ENCODE results near the gene HOXB2. TPM values are rescaled to one million over a fixed set of nuclear protein-coding genes. Genes with fewer than 3 reads are reported as not detected.

HOXB2 gene
- total RNA-seq, 1 donor from 2014 or later, result not detected

GRCh38 chr17:48550502-48551213, 5.7 kb upstream of the HOXB2 start:
- H3K9ac ChIP-seq, result no peak overlapping the region
- H3K27me3 ChIP-seq, result peaks cover 100% of the 10 kb centered on the region
- no peak overlapping the region for H3K4me3 Mint-ChIP-seq

DNA sequence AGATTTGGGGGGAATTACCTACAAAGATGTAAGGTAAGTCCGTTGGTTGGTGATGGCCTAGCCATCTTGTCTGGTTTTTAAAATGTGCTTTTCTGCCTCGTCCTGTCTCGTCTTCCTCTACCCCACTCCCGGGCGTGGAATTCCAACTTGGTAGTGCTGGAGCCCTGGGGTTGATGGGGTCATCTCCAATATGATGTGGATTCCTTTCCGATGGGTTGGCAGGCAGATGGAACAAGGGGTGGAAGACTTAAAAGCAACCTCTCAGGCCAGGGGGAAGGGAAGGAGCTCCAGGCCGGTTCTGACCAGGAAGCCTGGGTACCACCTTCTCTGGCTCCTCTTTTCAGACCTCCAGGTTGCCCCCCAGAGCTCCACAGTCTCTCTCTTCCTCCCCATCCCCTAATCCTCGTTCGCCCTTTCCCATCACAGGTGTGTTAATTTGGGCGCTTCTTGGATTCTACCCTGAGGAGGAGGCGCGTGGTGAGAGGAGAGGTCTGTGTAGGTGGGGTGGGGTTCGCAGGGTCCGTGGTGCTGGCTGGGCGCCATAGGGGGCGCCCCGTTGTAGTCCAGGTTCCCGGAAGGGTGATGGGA, 5.1 kb upstream of the HOXB2 start:
- no peaks in the 10 kb centered on the region for H3K36me3 Mint-ChIP-seq
- no peak overlapping the region for H3K4me3 Mint-ChIP-seq
- peaks cover 7% of the 10 kb centered on the region for H3K9me3 Mint-ChIP-seq
- Histone ChIP-seq H3K27ac (no peak overlapping the region), H2AFZ (replicated peaks) (no peak overlapping the region), H3K9me3 (ENCODE audit: low read depth) (no peaks in the 10 kb centered on the region), H3K79me2 (ENCODE audit: low read depth) (no peaks in the 10 kb centered on the region), H3K27me3 (peaks cover 100% of the 10 kb centered on the region), H3K9ac (no peak overlapping the region), H3K36me3 (no peaks in the 10 kb centered on the region), H3K4me1 (no peaks in the 10 kb centered on the region), H4K20me1 (ENCODE audit: low read depth) (peaks cover 98% of the 10 kb centered on the region), H3F3A (ENCODE audit: low read depth) (peaks cover 11% of the 10 kb centered on the region), H3K4me3 (no peak overlapping the region), H3K4me2 (no peak overlapping the region)
- TF ChIP-seq EZH2 (IDR thresholded peaks at IDR 0.05), result no peak
- peak; percentile 44 for TF ChIP-seq CTCF (IDR thresholded peaks at IDR 0.05)
- peaks cover 91% of the 10 kb centered on the region for H3K27me3 Mint-ChIP-seq (ENCODE audit: insufficient read depth, low read depth)
- H3K4me1 Mint-ChIP-seq, result peaks cover 4% of the 10 kb centered on the region
- no peak overlapping the region for H3K27ac Mint-ChIP-seq
- DNase-seq (ENCODE audit: low spot score), result no peak

More at GRCh38 chr17:48550502-48551213, 5.7 kb upstream of the HOXB2 start:
- H3F3A ChIP-seq (ENCODE audit: low read depth), result peaks cover 11% of the 10 kb centered on the region
- no peak overlapping the region for H2AFZ ChIP-seq (replicated peaks)
- peak; percentile 38 for DNase-seq (ENCODE audit: low spot score)
- no peaks in the 10 kb centered on the region for H3K36me3 ChIP-seq
- no peak overlapping the region for H3K4me2 ChIP-seq
- peaks cover 96% of the 10 kb centered on the region for H4K20me1 ChIP-seq (ENCODE audit: low read depth)
- Mint-ChIP-seq H3K27me3 (ENCODE audit: insufficient read depth, low read depth) (peaks cover 89% of the 10 kb centered on the region), H3K27ac (no peak overlapping the region), H3K9me3 (peaks cover 7% of the 10 kb centered on the region), H3K4me1 (no peaks in the 10 kb centered on the region), H3K36me3 (no peaks in the 10 kb centered on the region)
- TF ChIP-seq EZH2phosphoT487 (IDR thresholded peaks at IDR 0.05) (peak; percentile 52), EZH2 (IDR thresholded peaks at IDR 0.05) (peak; percentile 84), CTCF (IDR thresholded peaks at IDR 0.05) (no peak)
- no peak overlapping the region for H3K27ac ChIP-seq
- no peak overlapping the region for H3K4me3 ChIP-seq
- no peaks in the 10 kb centered on the region for H3K4me1 ChIP-seq
- H3K9me3 ChIP-seq (ENCODE audit: low read depth), result no peaks in the 10 kb centered on the region
- no peaks in the 10 kb centered on the region for H3K79me2 ChIP-seq (ENCODE audit: low read depth)

DNA sequence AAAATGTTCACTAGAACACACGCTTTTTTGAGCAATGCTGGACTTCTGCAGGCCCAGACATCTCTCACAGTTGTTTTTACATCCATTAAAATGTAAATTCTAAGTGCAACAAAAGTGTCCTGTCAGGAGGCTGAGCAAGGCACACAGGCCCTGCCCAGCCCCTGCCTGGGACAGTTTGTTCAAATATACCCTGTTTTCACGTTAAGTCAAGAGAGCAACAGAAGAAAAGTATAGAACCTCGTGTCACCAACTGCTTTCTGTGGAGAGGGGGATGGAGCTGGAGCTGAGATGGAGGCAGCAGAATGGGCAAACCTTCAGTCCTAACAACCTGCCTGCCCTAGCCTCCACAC, 4.3 kb upstream of the HOXB2 start:
- peaks cover 98% of the 10 kb centered on the region for H4K20me1 ChIP-seq (ENCODE audit: low read depth)
- H3K79me2 ChIP-seq (ENCODE audit: low read depth), result no peaks in the 10 kb centered on the region
- H3K4me3 ChIP-seq, result no peak overlapping the region
- H3K27me3 Mint-ChIP-seq (ENCODE audit: insufficient read depth, low read depth), result peaks cover 91% of the 10 kb centered on the region
- DNase-seq (ENCODE audit: low spot score), result no peak
- H3K4me1 ChIP-seq, result no peaks in the 10 kb centered on the region
- H3K36me3 ChIP-seq, result no peaks in the 10 kb centered on the region
- H3K9ac ChIP-seq, result no peak overlapping the region
- no peak overlapping the region for H3K27ac Mint-ChIP-seq
- H3K27me3 ChIP-seq, result peaks cover 100% of the 10 kb centered on the region
- H3K4me3 Mint-ChIP-seq, result no peak overlapping the region
- peaks cover 4% of the 10 kb centered on the region for H3K4me1 Mint-ChIP-seq
- H3K27ac ChIP-seq, result no peak overlapping the region
- no peak overlapping the region for H2AFZ ChIP-seq (replicated peaks)
- H3K9me3 ChIP-seq (ENCODE audit: low read depth), result no peaks in the 10 kb centered on the region
- no peaks in the 10 kb centered on the region for H3K36me3 Mint-ChIP-seq
- TF ChIP-seq EZH2 (IDR thresholded peaks at IDR 0.05) (no peak), CTCF (IDR thresholded peaks at IDR 0.05) (no peak), EZH2phosphoT487 (IDR thresholded peaks at IDR 0.05) (no peak)
- H3F3A ChIP-seq (ENCODE audit: low read depth), result peaks cover 8% of the 10 kb centered on the region
- peaks cover 7% of the 10 kb centered on the region for H3K9me3 Mint-ChIP-seq
- H3K4me2 ChIP-seq, result no peak overlapping the region

All from neural progenitor cell (in vitro differentiated cells).